DOHH2 (cell line): ENCODE measurements around the gene ARL16.

Experiments
- H3F3A ChIP-seq: fragments of 200-600 bp; sonication (generic), shearing (Covaris generic); 2 replicates; pipeline ENCODE4 v1.6.0; 2016; ENCODE audit warnings: antibody characterized with exemption, mild to moderate bottlenecking; ENCODE audit not compliant: control insufficient read depth, insufficient read depth
- H3K27ac ChIP-seq: fragments of 200-600 bp; sonication (generic); 2 replicates; pipeline ENCODE4 v1.5.1; 2014; ENCODE audit warnings: low read depth, mild to moderate bottlenecking, low read length, moderate library complexity
- H3K27me3 ChIP-seq: fragments of 200-600 bp; sonication (generic); 2 replicates; pipeline ENCODE4 v1.6.1; 2014; ENCODE audit warnings: mild to moderate bottlenecking, low read length, mixed read lengths; ENCODE audit not compliant: control insufficient read depth
- H3K36me3 ChIP-seq: fragments of 200-600 bp; sonication (generic); 2 replicates; pipeline ENCODE4 v1.6.1; 2014; ENCODE audit warnings: mild to moderate bottlenecking, low read length, moderate library complexity, mixed read lengths; ENCODE audit not compliant: control insufficient read depth
- H3K4me1 ChIP-seq: fragments of 200-600 bp; sonication (generic); 2 replicates; pipeline ENCODE4 v1.6.1; 2014; ENCODE audit warnings: mild to moderate bottlenecking, low read length, mixed read lengths; ENCODE audit not compliant: control insufficient read depth
- H3K4me2 ChIP-seq: fragments of 200-600 bp; sonication (generic); 2 replicates; pipeline ENCODE4 v1.6.0; 2014; ENCODE audit warnings: mild to moderate bottlenecking, low read length, moderate library complexity
- H3K4me3 ChIP-seq: fragments of 200-600 bp; sonication (generic); 2 replicates; pipeline ENCODE4 v1.5.1; 2014; ENCODE audit warnings: mild to moderate bottlenecking, low read length, mixed read lengths
- H3K79me2 ChIP-seq: fragments of 200-600 bp; sonication (generic); 2 replicates; pipeline ENCODE4 v1.6.1; 2014; ENCODE audit warnings: mild to moderate bottlenecking, low read length, mixed read lengths; ENCODE audit not compliant: control insufficient read depth
- H3K9me2 ChIP-seq: fragments of 200-600 bp; sonication (generic); replicated peaks from 2 replicates; pipeline ENCODE4 v1.6.1; 2014; ENCODE audit warnings: mild to moderate bottlenecking, low read length, mixed read lengths; ENCODE audit not compliant: control insufficient read depth
- H3K9me3 ChIP-seq: fragments of 200-600 bp; sonication (generic); 2 replicates; pipeline ENCODE4 v1.6.1; 2014; ENCODE audit warnings: antibody characterized with exemption, low read length, mixed read lengths; ENCODE audit not compliant: control insufficient read depth, insufficient read depth
- H4K20me1 ChIP-seq: fragments of 200-600 bp; sonication (generic); 2 replicates; pipeline ENCODE4 v1.6.0; 2014; ENCODE audit warnings: low read depth, mild to moderate bottlenecking, antibody characterized with exemption, low read length, moderate library complexity; ENCODE audit not compliant: control insufficient read depth, insufficient read depth
- EZH2phosphoT487 ChIP-seq: fragments of 200-600 bp; sonication (generic); IDR thresholded peaks from 2 replicates; pipeline ENCODE4 v1.6.1; 2017; ENCODE audit warnings: borderline replicate concordance, mild to moderate bottlenecking, antibody characterized with exemption, low read length, moderate library complexity, mixed read lengths
- TF ChIP-seq, protein P1 (sequence below): fragments of 200-600 bp; sonication (generic); IDR thresholded peaks from one replicate; pipeline ENCODE4 v1.5.1; 2014; ENCODE audit warnings: antibody characterized with exemption, mild to moderate bottlenecking, low read depth, low read length; ENCODE audit not compliant: poor library complexity, severe bottlenecking

Gene ARL16

DNA sequence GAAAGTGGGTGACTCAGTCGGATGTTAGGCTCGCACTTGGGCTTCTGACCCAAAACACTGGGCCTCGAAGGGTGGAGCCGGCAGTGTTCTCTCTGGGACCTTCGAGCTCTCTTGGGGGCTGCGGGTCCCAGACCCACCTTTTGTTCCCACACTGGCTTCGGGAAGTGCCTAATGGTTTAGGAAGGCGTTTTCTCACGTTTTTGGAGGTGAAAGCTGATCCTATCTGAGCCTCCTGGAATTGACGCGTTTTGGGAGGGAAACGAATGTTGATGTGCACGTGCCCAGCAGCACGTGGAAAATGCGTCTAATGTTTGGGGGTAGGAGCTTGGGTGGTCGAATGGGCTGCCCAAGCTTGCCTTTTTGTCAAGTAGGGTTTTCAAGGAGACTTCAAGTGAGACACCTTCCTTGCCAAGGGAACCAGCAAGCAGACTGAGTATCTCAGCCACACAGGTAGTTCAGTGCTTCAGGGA, 880 bp upstream of the ARL16 start:
- Histone ChIP-seq H3K9me3 (no peaks in the 10 kb centered on the region), H3K4me1 (peaks cover 22% of the 10 kb centered on the region), H3K36me3 (peaks cover 68% of the 10 kb centered on the region), H3K9me2 (no peaks in the 10 kb centered on the region), H3K4me2 (peak overlapping the region; percentile 99), H3K27me3 (no peaks in the 10 kb centered on the region), H3K79me2 (peaks cover 78% of the 10 kb centered on the region), H3F3A (no peaks in the 10 kb centered on the region), H4K20me1 (peaks cover 19% of the 10 kb centered on the region; the same call in 1 of the 2 replicates), H3K4me3 (peak overlapping the region; percentile 92), H3K27ac (peak overlapping the region; percentile 16)
- no peak for TF ChIP-seq EZH2phosphoT487
- TF ChIP-seq, protein P1, sequence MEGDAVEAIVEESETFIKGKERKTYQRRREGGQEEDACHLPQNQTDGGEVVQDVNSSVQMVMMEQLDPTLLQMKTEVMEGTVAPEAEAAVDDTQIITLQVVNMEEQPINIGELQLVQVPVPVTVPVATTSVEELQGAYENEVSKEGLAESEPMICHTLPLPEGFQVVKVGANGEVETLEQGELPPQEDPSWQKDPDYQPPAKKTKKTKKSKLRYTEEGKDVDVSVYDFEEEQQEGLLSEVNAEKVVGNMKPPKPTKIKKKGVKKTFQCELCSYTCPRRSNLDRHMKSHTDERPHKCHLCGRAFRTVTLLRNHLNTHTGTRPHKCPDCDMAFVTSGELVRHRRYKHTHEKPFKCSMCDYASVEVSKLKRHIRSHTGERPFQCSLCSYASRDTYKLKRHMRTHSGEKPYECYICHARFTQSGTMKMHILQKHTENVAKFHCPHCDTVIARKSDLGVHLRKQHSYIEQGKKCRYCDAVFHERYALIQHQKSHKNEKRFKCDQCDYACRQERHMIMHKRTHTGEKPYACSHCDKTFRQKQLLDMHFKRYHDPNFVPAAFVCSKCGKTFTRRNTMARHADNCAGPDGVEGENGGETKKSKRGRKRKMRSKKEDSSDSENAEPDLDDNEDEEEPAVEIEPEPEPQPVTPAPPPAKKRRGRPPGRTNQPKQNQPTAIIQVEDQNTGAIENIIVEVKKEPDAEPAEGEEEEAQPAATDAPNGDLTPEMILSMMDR = no peak

DNA sequence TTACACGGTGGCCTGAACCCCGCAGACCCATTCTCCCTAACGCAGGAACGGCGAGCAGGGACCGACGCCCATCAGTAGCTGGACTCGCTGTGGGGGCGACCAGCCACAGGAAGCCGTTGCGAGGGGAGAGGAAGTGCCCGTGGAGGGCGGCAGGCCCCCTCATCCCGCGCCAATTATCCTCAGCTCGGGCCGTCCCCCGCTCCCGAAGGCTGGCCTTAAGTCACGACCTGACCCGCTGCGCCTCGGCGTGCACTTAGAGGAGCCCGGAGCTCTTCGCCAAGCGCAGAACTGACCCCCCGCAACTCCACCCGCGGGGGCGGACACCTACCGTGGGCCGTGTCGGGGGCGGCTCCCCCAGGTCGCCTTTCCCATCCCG, 401 bp downstream of the ARL16 start:
- no peak for TF ChIP-seq EZH2phosphoT487
- TF ChIP-seq, protein P1 = no peak
- H3F3A ChIP-seq = no peaks in the 10 kb centered on the region
- H3K4me2 ChIP-seq = peak overlapping the region; percentile 91
- H3K4me1 ChIP-seq = peaks cover 22% of the 10 kb centered on the region
- H4K20me1 ChIP-seq = peaks cover 19% of the 10 kb centered on the region; the same call in 1 of the 2 replicates
- H3K27me3 ChIP-seq = no peaks in the 10 kb centered on the region
- H3K79me2 ChIP-seq = peaks cover 67% of the 10 kb centered on the region
- H3K4me3 ChIP-seq = peak overlapping the region; percentile 92
- peak overlapping the region; percentile 52 for H3K27ac ChIP-seq
- peaks cover 55% of the 10 kb centered on the region for H3K36me3 ChIP-seq
- no peaks in the 10 kb centered on the region for H3K9me3 ChIP-seq
- H3K9me2 ChIP-seq = no peaks in the 10 kb centered on the region

DNA sequence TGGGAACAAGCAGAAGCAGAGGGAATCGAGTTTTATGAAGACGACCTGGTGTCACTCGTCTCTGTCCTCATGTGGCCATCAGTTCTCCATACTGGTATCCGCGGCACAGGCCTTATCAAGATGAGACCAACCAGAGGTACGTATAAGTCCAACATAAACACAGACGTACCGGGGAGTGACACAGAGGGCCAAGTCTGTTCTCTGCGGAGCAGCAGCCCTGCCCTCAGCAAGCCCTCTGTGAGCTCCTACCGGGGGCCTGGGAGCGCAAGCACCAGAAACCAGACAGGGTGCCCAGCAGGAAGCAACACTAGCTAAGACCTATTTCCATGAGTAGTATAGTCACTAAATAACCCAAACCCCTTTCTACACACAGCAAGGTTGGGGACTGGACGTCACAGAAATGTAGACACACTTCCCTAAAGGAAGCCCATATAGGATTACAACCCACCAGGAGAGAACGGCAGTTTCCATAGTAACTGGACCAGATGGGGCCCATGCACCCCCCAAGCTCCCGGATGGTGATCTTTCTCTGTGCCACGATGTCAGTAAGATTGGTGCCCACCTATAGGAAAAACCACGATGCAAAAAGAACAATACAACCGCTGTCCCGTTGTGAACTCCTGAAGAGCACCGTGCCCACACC, 911 bp downstream of the ARL16 start:
- Histone ChIP-seq H3K79me2 (peaks cover 62% of the 10 kb centered on the region), H3K4me3 (peak overlapping the region; percentile 92), H3K9me3 (no peaks in the 10 kb centered on the region), H3K4me1 (peaks cover 22% of the 10 kb centered on the region), H3K36me3 (peaks cover 50% of the 10 kb centered on the region), H3K4me2 (peak overlapping the region; percentile 91), H3K27ac (peak overlapping the region; percentile 52), H4K20me1 (peaks cover 19% of the 10 kb centered on the region; the same call in 1 of the 2 replicates), H3F3A (no peaks in the 10 kb centered on the region), H3K27me3 (no peaks in the 10 kb centered on the region), H3K9me2 (no peaks in the 10 kb centered on the region)
- no peak for TF ChIP-seq EZH2phosphoT487
- TF ChIP-seq, protein P1 = no peak
